NB4 (cell line): ENCODE measurements around the gene OSBPL2.
A peak's percentile ranks its signal among the peaks of the same experiment; 100 is the strongest.

ENCODE experiments used
- DNase-seq: peaks from one replicate; pipeline ENCODE4 v3.0.0; 2010; ENCODE audit warnings: low read depth
- H3K4me3 ChIP-seq: one replicate; pipeline ENCODE4 v1.5.1; 2011; ENCODE audit warnings: mild to moderate bottlenecking, low read depth, low read length, moderate library complexity
- CTCF ChIP-seq: IDR thresholded peaks from one replicate; pipeline ENCODE4 v1.5.1; 2012; ENCODE audit warnings: low read depth, low read length
- MYC ChIP-seq: IDR thresholded peaks from 2 replicates; pipeline ENCODE4 v1.6.1; 2011; ENCODE audit warnings: low read depth, low read length
- POLR2A ChIP-seq: IDR thresholded peaks from 2 replicates; pipeline ENCODE4 v1.6.1; 2011; ENCODE audit warnings: mild to moderate bottlenecking; ENCODE audit not compliant: insufficient read length; ENCODE audit errors: extremely low read depth
- TF ChIP-seq, protein P1 (sequence below): IDR thresholded peaks from 2 replicates; pipeline ENCODE4 v1.6.1; 2011; ENCODE audit warnings: low read depth, low read length

OSBPL2 gene

GRCh38 chr20:62243906-62244515 lies 5.7 kb downstream of the OSBPL2 start:
- TF ChIP-seq CTCF (no peak), MYC (no peak), POLR2A (no peak)
- TF ChIP-seq, protein P1, sequence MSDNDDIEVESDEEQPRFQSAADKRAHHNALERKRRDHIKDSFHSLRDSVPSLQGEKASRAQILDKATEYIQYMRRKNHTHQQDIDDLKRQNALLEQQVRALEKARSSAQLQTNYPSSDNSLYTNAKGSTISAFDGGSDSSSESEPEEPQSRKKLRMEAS, result no peak
- H3K4me3 ChIP-seq, result no peak overlapping the region
- DNase-seq, result no peak

DNA sequence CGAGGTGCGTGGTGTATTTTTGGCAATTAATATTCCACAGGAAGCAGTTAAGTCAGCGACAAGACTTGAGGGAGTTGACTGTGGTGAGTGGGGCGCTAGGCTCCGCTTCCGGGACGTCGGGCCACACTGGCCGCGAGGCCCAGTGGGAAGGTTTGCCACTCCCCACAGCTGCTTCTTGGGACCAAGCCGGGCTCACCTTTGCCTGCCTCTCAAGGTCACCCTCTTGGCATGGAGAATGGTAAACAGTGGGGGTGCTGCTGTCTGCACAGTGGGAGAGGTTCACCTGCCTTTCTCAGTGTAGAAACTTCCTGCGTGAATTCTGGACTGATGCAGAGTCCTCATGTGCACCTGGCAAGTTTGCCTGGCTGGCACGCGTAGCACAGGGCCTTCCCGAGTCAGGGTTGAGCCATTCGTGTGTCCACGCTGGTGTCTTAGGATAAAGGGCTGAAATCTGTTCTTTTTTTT lies 6.4 kb downstream of the OSBPL2 start:
- peak; percentile 54 for DNase-seq
- TF ChIP-seq MYC, result no peak
- TF ChIP-seq, protein P1, result no peak
- no peak for TF ChIP-seq CTCF
- TF ChIP-seq POLR2A, result no peak
- H3K4me3 ChIP-seq, result no peak overlapping the region

DNA sequence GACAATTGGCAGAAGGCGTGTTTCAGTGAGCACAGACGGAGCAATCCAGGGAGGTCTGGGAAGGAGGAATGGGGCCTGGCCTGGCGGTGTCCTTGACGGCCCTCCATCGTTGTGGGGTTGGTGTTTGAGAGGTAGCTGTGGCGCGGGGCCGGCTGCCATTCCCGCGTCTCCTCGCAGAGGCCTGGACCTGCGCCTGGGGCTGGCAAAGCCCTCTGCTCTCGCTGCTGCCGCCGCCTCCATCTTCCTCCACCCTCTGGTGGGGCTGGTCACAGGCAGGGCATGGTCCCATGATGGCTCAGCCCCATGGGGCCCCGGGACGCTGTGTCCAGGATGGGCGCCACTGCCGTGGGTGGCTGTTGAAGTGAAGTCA lies 7.6 kb downstream of the OSBPL2 start:
- TF ChIP-seq, protein P1, result no peak
- TF ChIP-seq CTCF (no peak), POLR2A (no peak), MYC (no peak)

GRCh38 chr20:62246431-62246830 lies 8.1 kb downstream of the OSBPL2 start:
- no peak for TF ChIP-seq CTCF
- no peak for DNase-seq
- H3K4me3 ChIP-seq, result no peak overlapping the region

More for the DNA sequence above, 7.6 kb downstream of the OSBPL2 start:
- DNase-seq, result no peak
- H3K4me3 ChIP-seq, result no peak overlapping the region

GRCh38 chr20:62246872-62247652 lies 8.7 kb downstream of the OSBPL2 start:
- no peak overlapping the region for H3K4me3 ChIP-seq
- DNase-seq, result no peak
- TF ChIP-seq MYC (no peak), CTCF (no peak), POLR2A (no peak)
- TF ChIP-seq, protein P1, result no peak
